Measurements from ENCODE around the gene IFNW1.

Gene IFNW1

GRCh38 chr9:21096172-21096900 lies 45.3 kb downstream of the IFNW1 start:
- TF ChIP-seq, protein P1, sequence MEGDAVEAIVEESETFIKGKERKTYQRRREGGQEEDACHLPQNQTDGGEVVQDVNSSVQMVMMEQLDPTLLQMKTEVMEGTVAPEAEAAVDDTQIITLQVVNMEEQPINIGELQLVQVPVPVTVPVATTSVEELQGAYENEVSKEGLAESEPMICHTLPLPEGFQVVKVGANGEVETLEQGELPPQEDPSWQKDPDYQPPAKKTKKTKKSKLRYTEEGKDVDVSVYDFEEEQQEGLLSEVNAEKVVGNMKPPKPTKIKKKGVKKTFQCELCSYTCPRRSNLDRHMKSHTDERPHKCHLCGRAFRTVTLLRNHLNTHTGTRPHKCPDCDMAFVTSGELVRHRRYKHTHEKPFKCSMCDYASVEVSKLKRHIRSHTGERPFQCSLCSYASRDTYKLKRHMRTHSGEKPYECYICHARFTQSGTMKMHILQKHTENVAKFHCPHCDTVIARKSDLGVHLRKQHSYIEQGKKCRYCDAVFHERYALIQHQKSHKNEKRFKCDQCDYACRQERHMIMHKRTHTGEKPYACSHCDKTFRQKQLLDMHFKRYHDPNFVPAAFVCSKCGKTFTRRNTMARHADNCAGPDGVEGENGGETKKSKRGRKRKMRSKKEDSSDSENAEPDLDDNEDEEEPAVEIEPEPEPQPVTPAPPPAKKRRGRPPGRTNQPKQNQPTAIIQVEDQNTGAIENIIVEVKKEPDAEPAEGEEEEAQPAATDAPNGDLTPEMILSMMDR (IDR thresholded peaks at IDR 0.05; ENCODE audit: unreplicated experiment in 3 of 3): no peak
- H3K27me3 Mint-ChIP-seq (ENCODE audit: low read depth): no peaks in the 10 kb centered on the region
- H3K9me3 Mint-ChIP-seq: no peaks in the 10 kb centered on the region
- peak overlapping the region in 1 of 3 experiments; percentile 44 for H3K27ac Mint-ChIP-seq
- H3K4me3 Mint-ChIP-seq: no peak overlapping the region
- H3K36me3 Mint-ChIP-seq (ENCODE audit: low read depth): no peaks in the 10 kb centered on the region
- peaks cover 12% of the 10 kb centered on the region for H3K4me1 Mint-ChIP-seq

- no peaks in the 10 kb centered on the region for H3K36me3 Mint-ChIP-seq (ENCODE audit: low read depth)
- no peaks in the 10 kb centered on the region for H3K27me3 Mint-ChIP-seq (ENCODE audit: low read depth)
- TF ChIP-seq, protein P1 (IDR thresholded peaks at IDR 0.05; ENCODE audit: unreplicated experiment in 3 of 3): no peak
These were observed 46.1 kb downstream of the IFNW1 start for GRCh38 chr9:21095561-21095960.

More at GRCh38 chr9:21095561-21095960, 46.1 kb downstream of the IFNW1 start:
- Mint-ChIP-seq H3K4me3 (no peak overlapping the region), H3K9me3 (no peaks in the 10 kb centered on the region), H3K27ac (peak overlapping the region in 1 of 3 experiments; percentile 44), H3K4me1 (peaks cover 12% of the 10 kb centered on the region)
